WTC11 (cell line): ENCODE data around the gene PSME2. TPM values are rescaled to one million over a fixed set of nuclear protein-coding genes. Genes with fewer than 3 reads are reported as not detected.

Experiments used
- ATF3 ChIP-seq: sonication (generic); formaldehyde crosslinking; conservative IDR thresholded peaks from 2 replicates; pipeline ENCODE4 v1.8.1; 2022; ENCODE audit warnings: mild to moderate bottlenecking, missing genetic modification reagents
- CREM ChIP-seq: sonication (generic); formaldehyde crosslinking; IDR thresholded peaks from 2 replicates; pipeline ENCODE4 v1.8.1; 2022; ENCODE audit warnings: mild to moderate bottlenecking, missing genetic modification reagents, moderate library complexity
- EMX1 ChIP-seq: fragments of 250-450 bp; sonication (Bioruptor Pico); IDR thresholded peaks from 2 replicates; pipeline ENCODE4 v1.8.0; 2021; ENCODE audit warnings: mild to moderate bottlenecking
- ESRRA ChIP-seq: sonication (generic); formaldehyde crosslinking; IDR thresholded peaks from 2 replicates; pipeline ENCODE4 v1.8.1; 2022; ENCODE audit warnings: mild to moderate bottlenecking, missing genetic modification reagents, borderline replicate concordance
- ETV6 ChIP-seq: sonication (generic); formaldehyde crosslinking; IDR thresholded peaks from 2 replicates; pipeline ENCODE4 v1.8.1; 2022; ENCODE audit warnings: mild to moderate bottlenecking, missing genetic modification reagents
- FOXJ3 ChIP-seq: sonication (generic); formaldehyde crosslinking; IDR thresholded peaks from 2 replicates; pipeline ENCODE4 v1.9.0; 2021; ENCODE audit warnings: missing genetic modification reagents, mild to moderate bottlenecking, borderline replicate concordance
- GABPB1 ChIP-seq: sonication (generic); formaldehyde crosslinking; IDR thresholded peaks from 2 replicates; pipeline ENCODE4 v1.8.1; 2023; ENCODE audit warnings: mild to moderate bottlenecking, missing genetic modification reagents
- HMGA2 ChIP-seq: fragments of 250-450 bp; sonication (Bioruptor Pico); IDR thresholded peaks from 2 replicates; pipeline ENCODE4 v1.4.0; 2021; ENCODE audit warnings: mild to moderate bottlenecking, moderate library complexity
- IRF2 ChIP-seq: sonication (generic); formaldehyde crosslinking; IDR thresholded peaks from 2 replicates; pipeline ENCODE4 v1.8.0; 2022; ENCODE audit warnings: low read depth, missing genetic modification reagents, borderline replicate concordance
- JUN ChIP-seq: sonication (generic); formaldehyde crosslinking; IDR thresholded peaks from 2 replicates; pipeline ENCODE4 v1.8.0; 2023; ENCODE audit warnings: mild to moderate bottlenecking, missing genetic modification reagents
- NFYB ChIP-seq: sonication (generic); formaldehyde crosslinking; conservative IDR thresholded peaks from 2 replicates; pipeline ENCODE4 v1.8.0; 2022; ENCODE audit warnings: low read depth, missing genetic modification reagents
- NR1H2 ChIP-seq: sonication (generic); formaldehyde crosslinking; IDR thresholded peaks from 2 replicates; pipeline ENCODE4 v1.9.0; 2021; ENCODE audit warnings: mild to moderate bottlenecking, moderate library complexity, missing genetic modification reagents
- NR2C2 ChIP-seq: sonication (generic); formaldehyde crosslinking; IDR thresholded peaks from 2 replicates; pipeline ENCODE4 v1.8.0; 2022; ENCODE audit warnings: mild to moderate bottlenecking, missing genetic modification reagents
- RORB ChIP-seq: fragments of 250-450 bp; sonication (Bioruptor Pico); IDR thresholded peaks from 2 replicates; pipeline ENCODE4 v1.9.0; 2021; ENCODE audit warnings: mild to moderate bottlenecking
- SP1 ChIP-seq: sonication (generic); formaldehyde crosslinking; conservative IDR thresholded peaks from 2 replicates; pipeline ENCODE4 v1.8.1; 2022; ENCODE audit warnings: missing genetic modification reagents
- ZBTB43 ChIP-seq: sonication (generic); formaldehyde crosslinking; IDR thresholded peaks from 2 replicates; pipeline ENCODE4 v1.8.1; 2023; ENCODE audit warnings: mild to moderate bottlenecking, missing genetic modification reagents
- ZNF232 ChIP-seq: sonication (generic); formaldehyde crosslinking; IDR thresholded peaks from 2 replicates; pipeline ENCODE4 v1.8.0; 2022; ENCODE audit warnings: mild to moderate bottlenecking, missing genetic modification reagents
- ZNF416 ChIP-seq: fragments of 250-450 bp; sonication (Bioruptor Pico); IDR thresholded peaks from 2 replicates; pipeline ENCODE4 v1.9.0; 2021; ENCODE audit warnings: mild to moderate bottlenecking, inconsistent platforms
- total RNA-seq: library from RNA; stranded (reverse); gene quantifications from 3 replicates; pipeline ENCODE4 v1.2.3, GENCODE V29; 2021
- TF ChIP-seq, protein P1 (sequence below): fragments of 250-450 bp; sonication (Bioruptor Pico); IDR thresholded peaks from 2 replicates; pipeline ENCODE4 v1.9.0; 2021; ENCODE audit warnings: mild to moderate bottlenecking
- TF ChIP-seq, protein P2 (sequence below): sonication (generic); formaldehyde crosslinking; IDR thresholded peaks from 2 replicates; pipeline ENCODE4 v1.8.0; 2022; ENCODE audit warnings: mild to moderate bottlenecking, missing genetic modification reagents
- TF ChIP-seq, protein P3 (sequence below): sonication (generic); formaldehyde crosslinking; IDR thresholded peaks from 2 replicates; pipeline ENCODE4 v1.8.1; 2022; ENCODE audit warnings: mild to moderate bottlenecking, missing genetic modification reagents, moderate library complexity, borderline replicate concordance
- TF ChIP-seq, protein P4 (sequence below): sonication (generic); formaldehyde crosslinking; IDR thresholded peaks from 2 replicates; pipeline ENCODE4 v1.8.1; 2022; ENCODE audit warnings: low read depth, mild to moderate bottlenecking, moderate library complexity, missing genetic modification reagents, borderline replicate concordance

Gene PSME2
- total RNA-seq, 1 experiment from 2014 or later = 103 TPM

GRCh38 chr14:24141097-24141880 lies 5.1 kb downstream of the PSME2 start, which contains the start of gene EMC9 (continued):
- TF ChIP-seq ATF3 (CRISPR knock-in tag) = 0 out of 2 replicates have a peak, but pooled peaks have one; percentile 34
- no peak for TF ChIP-seq RORB (CRISPR knock-in tag)
- TF ChIP-seq ZBTB43 (CRISPR knock-in tag) = peak; percentile 77; the same call in 1 of the 2 replicates
- TF ChIP-seq ESRRA = 0 out of 2 replicates have a peak, but pooled peaks have one; percentile 39
- TF ChIP-seq, protein P1, sequence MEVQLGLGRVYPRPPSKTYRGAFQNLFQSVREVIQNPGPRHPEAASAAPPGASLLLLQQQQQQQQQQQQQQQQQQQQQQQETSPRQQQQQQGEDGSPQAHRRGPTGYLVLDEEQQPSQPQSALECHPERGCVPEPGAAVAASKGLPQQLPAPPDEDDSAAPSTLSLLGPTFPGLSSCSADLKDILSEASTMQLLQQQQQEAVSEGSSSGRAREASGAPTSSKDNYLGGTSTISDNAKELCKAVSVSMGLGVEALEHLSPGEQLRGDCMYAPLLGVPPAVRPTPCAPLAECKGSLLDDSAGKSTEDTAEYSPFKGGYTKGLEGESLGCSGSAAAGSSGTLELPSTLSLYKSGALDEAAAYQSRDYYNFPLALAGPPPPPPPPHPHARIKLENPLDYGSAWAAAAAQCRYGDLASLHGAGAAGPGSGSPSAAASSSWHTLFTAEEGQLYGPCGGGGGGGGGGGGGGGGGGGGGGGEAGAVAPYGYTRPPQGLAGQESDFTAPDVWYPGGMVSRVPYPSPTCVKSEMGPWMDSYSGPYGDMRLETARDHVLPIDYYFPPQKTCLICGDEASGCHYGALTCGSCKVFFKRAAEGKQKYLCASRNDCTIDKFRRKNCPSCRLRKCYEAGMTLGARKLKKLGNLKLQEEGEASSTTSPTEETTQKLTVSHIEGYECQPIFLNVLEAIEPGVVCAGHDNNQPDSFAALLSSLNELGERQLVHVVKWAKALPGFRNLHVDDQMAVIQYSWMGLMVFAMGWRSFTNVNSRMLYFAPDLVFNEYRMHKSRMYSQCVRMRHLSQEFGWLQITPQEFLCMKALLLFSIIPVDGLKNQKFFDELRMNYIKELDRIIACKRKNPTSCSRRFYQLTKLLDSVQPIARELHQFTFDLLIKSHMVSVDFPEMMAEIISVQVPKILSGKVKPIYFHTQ (CRISPR knock-in tag) = no peak
- no peak for TF ChIP-seq HMGA2 (CRISPR knock-in tag)
- peak; percentile 29; the same call in 1 of the 2 replicates for TF ChIP-seq IRF2 (CRISPR knock-in tag)
- TF ChIP-seq CREM (CRISPR knock-in tag) = peak; percentile 61
- TF ChIP-seq ZNF416 = 0 out of 2 replicates have a peak, but pooled peaks have one; percentile 31
- no peak for TF ChIP-seq NR1H2 (CRISPR knock-in tag)
- TF ChIP-seq NR2C2 (CRISPR knock-in tag) = no peak
- TF ChIP-seq EMX1 = peak; percentile 81; the same call in 1 of the 2 replicates
- TF ChIP-seq FOXJ3 (CRISPR knock-in tag) = peak; percentile 16; the same call in 1 of the 2 replicates
- no peak; the same call in 1 of the 2 replicates for TF ChIP-seq ZNF232
- peak; percentile 68 for TF ChIP-seq SP1 (CRISPR knock-in tag)
- peak; percentile 68; the same call in 1 of the 2 replicates for TF ChIP-seq JUN (CRISPR knock-in tag)
- TF ChIP-seq ETV6 (CRISPR knock-in tag) = peak; percentile 18; the same call in 1 of the 2 replicates
- TF ChIP-seq, protein P2, sequence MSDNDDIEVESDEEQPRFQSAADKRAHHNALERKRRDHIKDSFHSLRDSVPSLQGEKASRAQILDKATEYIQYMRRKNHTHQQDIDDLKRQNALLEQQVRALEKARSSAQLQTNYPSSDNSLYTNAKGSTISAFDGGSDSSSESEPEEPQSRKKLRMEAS (CRISPR knock-in tag) = peak; percentile 73; the same call in 1 of the 2 replicates
- peak; percentile 74 for TF ChIP-seq GABPB1 (CRISPR knock-in tag)
- TF ChIP-seq, protein P3, sequence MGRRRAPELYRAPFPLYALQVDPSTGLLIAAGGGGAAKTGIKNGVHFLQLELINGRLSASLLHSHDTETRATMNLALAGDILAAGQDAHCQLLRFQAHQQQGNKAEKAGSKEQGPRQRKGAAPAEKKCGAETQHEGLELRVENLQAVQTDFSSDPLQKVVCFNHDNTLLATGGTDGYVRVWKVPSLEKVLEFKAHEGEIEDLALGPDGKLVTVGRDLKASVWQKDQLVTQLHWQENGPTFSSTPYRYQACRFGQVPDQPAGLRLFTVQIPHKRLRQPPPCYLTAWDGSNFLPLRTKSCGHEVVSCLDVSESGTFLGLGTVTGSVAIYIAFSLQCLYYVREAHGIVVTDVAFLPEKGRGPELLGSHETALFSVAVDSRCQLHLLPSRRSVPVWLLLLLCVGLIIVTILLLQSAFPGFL (CRISPR knock-in tag) = peak; percentile 52; the same call in 1 of the 2 replicates
- peak; percentile 90 for TF ChIP-seq NFYB (CRISPR knock-in tag)
- TF ChIP-seq, protein P4, sequence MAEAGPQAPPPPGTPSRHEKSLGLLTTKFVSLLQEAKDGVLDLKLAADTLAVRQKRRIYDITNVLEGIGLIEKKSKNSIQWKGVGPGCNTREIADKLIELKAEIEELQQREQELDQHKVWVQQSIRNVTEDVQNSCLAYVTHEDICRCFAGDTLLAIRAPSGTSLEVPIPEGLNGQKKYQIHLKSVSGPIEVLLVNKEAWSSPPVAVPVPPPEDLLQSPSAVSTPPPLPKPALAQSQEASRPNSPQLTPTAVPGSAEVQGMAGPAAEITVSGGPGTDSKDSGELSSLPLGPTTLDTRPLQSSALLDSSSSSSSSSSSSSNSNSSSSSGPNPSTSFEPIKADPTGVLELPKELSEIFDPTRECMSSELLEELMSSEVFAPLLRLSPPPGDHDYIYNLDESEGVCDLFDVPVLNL (CRISPR knock-in tag) = 0 out of 2 replicates have a peak, but pooled peaks have one; percentile 53
